SJSA1 (cell line): ENCODE results near the gene USP53. TPM values are rescaled to one million over a fixed set of nuclear protein-coding genes. Genes with fewer than 3 reads are reported as not detected.

Source experiments
- DNase-seq, 2 experiments: peaks; one replicate each; pipeline ENCODE4 v3.0.0-alpha.2; 2015 to 2020; ENCODE audit warnings: low spot score in 2 of 2, low read depth in 1 of 2
- H3K27ac ChIP-seq: fragments of 250-450 bp; sonication (Bioruptor Pico); 2 replicates; pipeline ENCODE4 v1.5.1; 2020; ENCODE audit warnings: mild to moderate bottlenecking, moderate library complexity
- H3K27me3 ChIP-seq: fragments of 250-450 bp; sonication (Bioruptor Pico); replicated peaks from 2 replicates; pipeline ENCODE4 v1.5.1; 2020; ENCODE audit warnings: mild to moderate bottlenecking, moderate library complexity
- H3K36me3 ChIP-seq: fragments of 250-450 bp; sonication (Bioruptor Pico); 2 replicates; pipeline ENCODE4 v1.5.1; 2020; ENCODE audit warnings: mild to moderate bottlenecking
- H3K4me1 ChIP-seq: fragments of 250-450 bp; sonication (Bioruptor Pico); replicated peaks from 2 replicates; pipeline ENCODE4 v1.6.1; 2021; ENCODE audit warnings: mild to moderate bottlenecking
- H3K4me3 ChIP-seq: fragments of 250-450 bp; sonication (Bioruptor Pico); 2 replicates; pipeline ENCODE4 v1.5.1; 2020; ENCODE audit warnings: mild to moderate bottlenecking
- H3K9me3 ChIP-seq: fragments of 250-450 bp; sonication (Bioruptor Pico); replicated peaks from 2 replicates; pipeline ENCODE4 v1.5.1; 2020; ENCODE audit warnings: mild to moderate bottlenecking
- total RNA-seq: library from RNA; depleted of rRNA; stranded (reverse); fragments of >200 nt; shearing (Covaris generic); gene quantifications from 2 replicates; pipeline ENCODE4 v1.2.3, GENCODE V29; 2014

The USP53 gene
- total RNA-seq, 1 experiment from 2014 or later = 14.7 TPM

GRCh38 chr4:119207051-119207450 is 5.5 kb upstream of the USP53 start:
- H3K4me1 ChIP-seq = peaks cover 40% of the 10 kb centered on the region
- DNase-seq = peak in 1 of 2 experiments; percentile 23
- no peaks in the 10 kb centered on the region for H3K9me3 ChIP-seq
- no peaks in the 10 kb centered on the region for H3K36me3 ChIP-seq
- no peak overlapping the region for H3K27ac ChIP-seq
- H3K4me3 ChIP-seq = no peak overlapping the region
- H3K27me3 ChIP-seq = no peaks in the 10 kb centered on the region

- Histone ChIP-seq H3K27me3 (no peaks in the 10 kb centered on the region), H3K9me3 (no peaks in the 10 kb centered on the region), H3K36me3 (peaks cover 4% of the 10 kb centered on the region; the same call in 1 of the 2 replicates), H3K4me3 (no peak overlapping the region), H3K27ac (peak overlapping the region; percentile 81), H3K4me1 (peaks cover 40% of the 10 kb centered on the region)
- peak; percentile 72 to 86 for DNase-seq
These were observed 3.4 kb upstream of the USP53 start for GRCh38 chr4:119209077-119209476.

DNA sequence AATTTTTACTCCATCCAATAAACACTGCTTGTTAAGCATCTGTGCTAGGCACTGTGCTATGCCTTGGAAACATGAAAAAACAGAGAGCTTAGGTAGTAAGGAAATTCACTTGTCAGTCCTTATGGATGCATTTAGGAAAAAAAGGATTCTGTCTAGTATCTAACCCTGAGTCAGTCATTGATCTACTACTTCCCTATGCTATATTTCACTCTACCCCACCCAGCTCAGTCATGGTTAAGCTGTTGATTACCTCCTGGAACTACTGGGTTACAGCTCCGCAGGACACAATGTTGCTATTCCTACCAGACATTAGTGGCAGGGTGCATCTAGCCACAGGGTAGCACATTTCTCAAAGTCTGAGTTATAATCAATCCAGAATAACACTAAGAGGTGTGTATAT is 2.9 kb upstream of the USP53 start:
- H3K27me3 ChIP-seq = no peaks in the 10 kb centered on the region
- H3K4me1 ChIP-seq = peaks cover 40% of the 10 kb centered on the region
- H3K4me3 ChIP-seq = no peak overlapping the region

DNA sequence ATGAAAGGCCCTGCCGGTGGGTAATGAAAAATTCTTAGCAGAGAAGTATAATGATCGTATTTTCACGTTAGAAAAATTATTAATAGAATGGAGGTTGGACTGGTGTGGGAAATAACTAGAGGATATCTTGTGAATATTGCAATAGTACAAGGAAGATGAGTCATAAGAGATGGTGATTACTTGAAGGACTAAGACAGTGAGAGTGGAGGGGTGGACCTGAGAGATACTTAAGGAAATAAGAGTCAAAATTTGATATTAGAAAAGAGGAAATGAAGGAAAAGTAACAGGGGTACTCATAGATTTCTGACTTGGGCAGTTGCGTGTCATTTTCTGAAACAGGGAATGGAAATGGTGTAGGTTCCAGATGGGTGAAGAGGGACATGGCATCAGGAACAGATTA is 1.7 kb upstream of the USP53 start:
- Histone ChIP-seq H3K4me3 (no peak overlapping the region; the same call in 1 of the 2 replicates), H3K27ac (peak overlapping the region; percentile 81; the same call in 1 of the 2 replicates), H3K9me3 (no peaks in the 10 kb centered on the region), H3K36me3 (peaks cover 4% of the 10 kb centered on the region; the same call in 1 of the 2 replicates), H3K4me1 (peaks cover 40% of the 10 kb centered on the region), H3K27me3 (no peaks in the 10 kb centered on the region)
- no peak for DNase-seq

More for the DNA sequence above, 2.9 kb upstream of the USP53 start:
- no peak for DNase-seq
- Histone ChIP-seq H3K27ac (peak overlapping the region; percentile 81), H3K9me3 (no peaks in the 10 kb centered on the region), H3K36me3 (peaks cover 4% of the 10 kb centered on the region; the same call in 1 of the 2 replicates)

DNA sequence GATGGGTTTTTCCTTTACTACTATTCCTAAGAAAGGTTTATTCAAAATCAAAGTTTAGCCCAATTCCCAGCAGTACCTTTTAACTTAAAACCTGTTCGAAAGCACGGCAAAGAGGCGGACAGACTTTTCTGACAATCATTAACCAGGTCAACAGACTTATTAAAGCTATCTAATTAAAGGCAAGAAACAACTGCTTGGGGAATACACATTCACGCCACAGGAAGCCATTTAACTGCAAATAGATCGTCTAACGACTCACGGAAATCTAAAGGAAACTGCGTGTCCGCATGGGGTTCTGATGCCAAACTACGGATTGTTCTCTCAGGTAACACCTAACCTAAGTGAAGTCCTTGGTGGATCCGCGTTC is 663 bp upstream of the USP53 start:
- Histone ChIP-seq H3K4me3 (peak overlapping the region; percentile 64), H3K27me3 (no peaks in the 10 kb centered on the region), H3K9me3 (no peaks in the 10 kb centered on the region), H3K4me1 (peaks cover 36% of the 10 kb centered on the region), H3K27ac (peak overlapping the region; percentile 81), H3K36me3 (peaks cover 4% of the 10 kb centered on the region; the same call in 1 of the 2 replicates)
- no peak for DNase-seq

GRCh38 chr4:119212964-119213606 is 572 bp downstream of the USP53 start:
- Histone ChIP-seq H3K36me3 (peaks cover 10% of the 10 kb centered on the region; the same call in 1 of the 2 replicates), H3K4me3 (peak overlapping the region; percentile 64), H3K27ac (peak overlapping the region; percentile 54), H3K27me3 (no peaks in the 10 kb centered on the region), H3K9me3 (no peaks in the 10 kb centered on the region), H3K4me1 (peaks cover 31% of the 10 kb centered on the region)
- DNase-seq = peak; percentile 85 to 93

GRCh38 chr4:119218093-119218492 is 5.6 kb downstream of the USP53 start:
- peaks cover 22% of the 10 kb centered on the region for H3K36me3 ChIP-seq
- no peak overlapping the region for H3K27ac ChIP-seq
- no peak overlapping the region for H3K4me3 ChIP-seq
- no peaks in the 10 kb centered on the region for H3K9me3 ChIP-seq
- H3K27me3 ChIP-seq = no peaks in the 10 kb centered on the region
- peaks cover 4% of the 10 kb centered on the region; the same call in 1 of the 2 replicates for H3K4me1 ChIP-seq
- DNase-seq = no peak

DNA sequence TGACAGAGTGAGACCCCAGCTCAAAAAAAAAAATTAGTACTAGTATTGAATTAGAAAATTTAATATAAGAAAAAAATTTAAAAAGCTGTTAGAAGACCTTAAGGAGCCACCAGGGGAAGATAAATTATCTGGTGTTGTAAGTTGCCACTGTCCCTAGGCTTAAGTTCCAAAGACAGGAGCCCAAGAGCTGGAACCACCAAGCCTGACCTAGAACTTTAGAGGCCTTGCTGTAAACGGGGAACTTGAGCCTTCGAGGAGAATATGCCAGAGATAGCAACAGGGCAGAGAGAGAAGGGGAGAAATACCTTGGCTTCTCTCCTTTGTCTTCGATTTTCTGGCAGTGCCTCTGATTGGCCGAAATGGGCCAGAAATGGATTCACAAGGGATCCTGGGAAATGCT is 8.9 kb downstream of the USP53 start:
- peaks cover 22% of the 10 kb centered on the region for H3K36me3 ChIP-seq

DNA sequence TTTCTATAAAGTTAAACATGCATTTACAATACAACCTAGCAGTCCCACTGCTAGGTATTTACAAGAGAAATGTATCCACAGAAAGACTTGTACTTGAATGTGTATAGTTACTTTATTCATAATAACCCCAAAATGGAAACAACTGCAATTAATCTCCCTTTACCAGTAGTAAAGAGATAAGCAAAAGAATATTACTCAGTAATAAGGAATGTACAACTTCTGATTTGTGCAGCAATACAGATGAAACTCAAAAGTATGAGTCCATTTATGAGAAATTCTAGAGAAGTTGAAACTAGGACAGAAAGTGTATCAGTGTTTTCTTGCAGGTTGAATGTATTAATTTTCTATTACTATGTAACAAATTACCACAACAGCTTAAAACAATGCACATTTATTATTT is 15.2 kb downstream of the USP53 start:
- peaks cover 6% of the 10 kb centered on the region; the same call in 1 of the 2 replicates for H3K4me1 ChIP-seq
- H3K27me3 ChIP-seq = no peaks in the 10 kb centered on the region
- no peak overlapping the region for H3K4me3 ChIP-seq
- H3K36me3 ChIP-seq = no peaks in the 10 kb centered on the region
- DNase-seq = no peak
- no peak overlapping the region for H3K27ac ChIP-seq
- no peaks in the 10 kb centered on the region for H3K9me3 ChIP-seq

More for the DNA sequence above, 8.9 kb downstream of the USP53 start:
- DNase-seq = no peak
- Histone ChIP-seq H3K9me3 (no peaks in the 10 kb centered on the region), H3K27me3 (no peaks in the 10 kb centered on the region), H3K4me3 (no peak overlapping the region), H3K27ac (no peak overlapping the region), H3K4me1 (peaks cover 4% of the 10 kb centered on the region; the same call in 1 of the 2 replicates)

DNA sequence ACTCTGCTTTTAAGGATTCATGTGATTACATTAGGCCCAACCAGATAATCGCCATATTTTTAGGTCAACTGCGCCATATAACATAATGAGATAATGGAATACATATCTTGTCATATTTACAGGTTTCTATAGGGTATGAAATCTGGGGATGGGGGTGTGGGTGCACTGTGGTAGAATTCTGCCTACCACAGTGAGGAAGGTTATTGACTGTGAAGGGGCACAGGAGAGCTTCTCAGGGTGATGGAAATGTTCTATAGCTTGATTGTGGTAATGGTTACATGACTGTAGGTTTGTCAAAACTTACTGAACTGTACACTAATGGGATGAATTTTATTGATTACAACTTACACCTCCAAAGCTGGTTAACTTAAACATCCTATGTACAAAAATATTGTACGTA is 15.9 kb downstream of the USP53 start:
- H3K27me3 ChIP-seq = no peaks in the 10 kb centered on the region
- H3K9me3 ChIP-seq = no peaks in the 10 kb centered on the region
- DNase-seq = no peak
- H3K4me3 ChIP-seq = no peak overlapping the region
- no peak overlapping the region for H3K27ac ChIP-seq
- H3K36me3 ChIP-seq = no peaks in the 10 kb centered on the region
- peaks cover 6% of the 10 kb centered on the region for H3K4me1 ChIP-seq

GRCh38 chr4:119229908-119230687 is 17.6 kb downstream of the USP53 start:
- H3K9me3 ChIP-seq = no peaks in the 10 kb centered on the region
- H3K27me3 ChIP-seq = no peaks in the 10 kb centered on the region
- H3K27ac ChIP-seq = no peak overlapping the region
- H3K4me3 ChIP-seq = no peak overlapping the region
- DNase-seq = no peak
- H3K4me1 ChIP-seq = peaks cover 13% of the 10 kb centered on the region
- peaks cover 5% of the 10 kb centered on the region; the same call in 1 of the 2 replicates for H3K36me3 ChIP-seq

DNA sequence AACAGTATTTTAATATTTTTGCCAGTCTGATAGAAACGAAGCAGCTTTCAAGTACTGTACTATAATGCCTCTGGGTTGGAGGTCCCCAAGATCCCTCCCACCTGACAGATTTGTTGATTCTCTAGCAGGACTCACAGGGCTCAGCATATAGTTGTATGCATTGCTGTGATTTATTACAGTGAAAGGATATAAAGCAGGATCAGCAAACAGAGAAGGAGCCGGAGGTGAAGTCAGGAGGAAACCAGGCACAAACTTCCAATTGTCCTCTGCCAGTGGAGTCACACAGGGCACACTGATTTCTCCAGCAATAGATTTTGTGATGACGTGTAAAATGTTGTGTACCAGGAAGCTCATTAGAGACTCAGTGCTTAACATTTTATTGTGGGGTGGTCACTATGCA is 19.0 kb downstream of the USP53 start:
- Histone ChIP-seq H3K27ac (no peak overlapping the region), H3K27me3 (no peaks in the 10 kb centered on the region), H3K9me3 (no peaks in the 10 kb centered on the region), H3K4me1 (peaks cover 13% of the 10 kb centered on the region), H3K4me3 (no peak overlapping the region), H3K36me3 (peaks cover 16% of the 10 kb centered on the region)
- no peak for DNase-seq

DNA sequence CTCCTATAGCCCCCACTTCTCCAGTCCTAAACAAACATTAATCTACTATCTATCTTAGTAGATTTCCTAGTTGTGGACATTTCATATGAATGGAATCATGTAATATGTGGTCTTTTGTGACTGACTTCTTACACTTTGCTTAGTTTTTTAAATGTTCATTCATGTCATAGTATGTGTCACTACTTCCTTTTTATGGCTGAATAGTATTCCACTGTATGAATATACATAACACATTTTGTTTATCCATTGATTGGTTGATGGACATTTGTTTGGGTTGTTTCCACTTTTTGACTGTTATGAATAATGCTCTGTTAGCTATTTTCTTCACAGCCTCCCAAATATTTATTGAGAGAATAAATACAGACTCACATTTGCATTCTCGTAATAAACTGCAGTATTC is 19.8 kb downstream of the USP53 start:
- Histone ChIP-seq H3K27ac (no peak overlapping the region), H3K9me3 (no peaks in the 10 kb centered on the region), H3K4me1 (peaks cover 11% of the 10 kb centered on the region), H3K27me3 (no peaks in the 10 kb centered on the region), H3K4me3 (no peak overlapping the region), H3K36me3 (peaks cover 20% of the 10 kb centered on the region)
- no peak for DNase-seq

GRCh38 chr4:119233191-119233590 is 20.7 kb downstream of the USP53 start:
- Histone ChIP-seq H3K27ac (no peak overlapping the region), H3K27me3 (no peaks in the 10 kb centered on the region), H3K9me3 (no peaks in the 10 kb centered on the region), H3K4me3 (no peak overlapping the region), H3K4me1 (peaks cover 7% of the 10 kb centered on the region), H3K36me3 (peaks cover 20% of the 10 kb centered on the region)
- no peak for DNase-seq
